Esophagus squamous epithelium (tissue), 4 donors: Measurements from ENCODE around the gene PEX6.

Experiments
- CTCF ChIP-seq, 6 experiments: fragments of 450-650 bp in 4 of 6; fragments of 200-600 bp in 2 of 6; sonication (generic) in 2 of 6; IDR thresholded peaks; one replicate each; pipeline ENCODE4 v1.5.1; 2016 to 2019; ENCODE audit warnings: antibody characterized with exemption in 6 of 6, mild to moderate bottlenecking in 4 of 6, moderate library complexity in 4 of 6
- POLR2A ChIP-seq, 4 donors: fragments of 450-650 bp; IDR thresholded peaks; one replicate each; pipeline ENCODE4 v1.6.1; 2017; ENCODE audit warnings: antibody characterized with exemption in 4 of 4, mild to moderate bottlenecking in 4 of 4, moderate library complexity in 3 of 4

GRCh38 chr6:43019152-43019551 lies 40.2 kb upstream of the PEX6 start:
- no peak for TF ChIP-seq CTCF (IDR thresholded peaks at IDR 0.05)
- no peak for TF ChIP-seq POLR2A (IDR thresholded peaks at IDR 0.05)
